Sigmoid colon (tissue), 4 donors: ENCODE results near the gene AKR1C1.

Experiments used
- CTCF ChIP-seq, 4 experiments: fragments of 450-650 bp in 3 of 4; fragments of 200-600 bp in 1 of 4; IDR thresholded peaks; one replicate each; pipeline ENCODE4 v1.5.1; 2016 to 2019; ENCODE audit warnings: antibody characterized with exemption in 4 of 4, mild to moderate bottlenecking in 3 of 4, moderate library complexity in 2 of 4
- EP300 ChIP-seq, 4 donors: sonication (generic); formaldehyde crosslinking; IDR thresholded peaks; one replicate each; pipeline ENCODE4 v1.6.1; 2017; ENCODE audit warnings: antibody characterized with exemption in 4 of 4
- POLR2A ChIP-seq, 2 donors: fragments of 450-650 bp; IDR thresholded peaks; one replicate each; pipeline ENCODE4 v1.6.1; 2016; ENCODE audit warnings: antibody characterized with exemption in 2 of 2, mild to moderate bottlenecking in 2 of 2, moderate library complexity in 2 of 2
- POLR2AphosphoS5 ChIP-seq, 4 donors: sonication (generic); formaldehyde crosslinking; IDR thresholded peaks; one replicate each; pipeline ENCODE4 v1.6.1; 2017; ENCODE audit warnings: antibody characterized with exemption in 4 of 4

GRCh38 chr10:5012595-5012994, 49.4 kb downstream of the AKR1C1 start:
- TF ChIP-seq CTCF (IDR thresholded peaks at IDR 0.05) = no peak
- TF ChIP-seq POLR2AphosphoS5 (IDR thresholded peaks at IDR 0.05) = no peak
- TF ChIP-seq POLR2A (IDR thresholded peaks at IDR 0.05) = no peak
- no peak for TF ChIP-seq EP300 (IDR thresholded peaks at IDR 0.05)
